GM18519 (cell line): ENCODE data around the gene HUNK.

Experiments used
- ATAC-seq: cut with Tn5 transposase; IDR thresholded peaks from one replicate; pipeline ENCODE4 v1.9.1; 2021; ENCODE audit warnings: mild to moderate bottlenecking, moderate library complexity; ENCODE audit not compliant: unreplicated experiment, low FRiP score

HUNK gene

GRCh38 chr21:31915566-31915965 lies 42.7 kb downstream of the HUNK start:
- ATAC-seq = no peak

- no peak for ATAC-seq
These were observed 44.3 kb downstream of the HUNK start for GRCh38 chr21:31917108-31917507.

GRCh38 chr21:31918250-31918775 lies 45.5 kb downstream of the HUNK start:
- ATAC-seq = no peak

- ATAC-seq = no peak
These were observed 47.5 kb downstream of the HUNK start for GRCh38 chr21:31920275-31920674.

- no peak for ATAC-seq
These were observed 48.3 kb downstream of the HUNK start for GRCh38 chr21:31921079-31921478.

GRCh38 chr21:31922881-31923280 lies 50.1 kb downstream of the HUNK start:
- ATAC-seq = no peak

GRCh38 chr21:31923756-31924155 lies 50.9 kb downstream of the HUNK start:
- ATAC-seq = no peak

- ATAC-seq = no peak
These were observed 51.7 kb downstream of the HUNK start for GRCh38 chr21:31924548-31924947.

- ATAC-seq = no peak
These were observed 53.7 kb downstream of the HUNK start for GRCh38 chr21:31926498-31926897.

- ATAC-seq = no peak
These were observed 55.0 kb downstream of the HUNK start for GRCh38 chr21:31927689-31928353.

GRCh38 chr21:31928656-31929055 lies 55.8 kb downstream of the HUNK start:
- ATAC-seq = no peak

- ATAC-seq = no peak
These were observed 56.7 kb downstream of the HUNK start for GRCh38 chr21:31929548-31929947.

GRCh38 chr21:31930001-31930400 lies 57.2 kb downstream of the HUNK start:
- ATAC-seq = no peak

GRCh38 chr21:31931644-31932469 lies 59.0 kb downstream of the HUNK start:
- no peak for ATAC-seq

- ATAC-seq = no peak
These were observed 59.6 kb downstream of the HUNK start for GRCh38 chr21:31932470-31932764.

- ATAC-seq = no peak
These were observed 64.5 kb downstream of the HUNK start for GRCh38 chr21:31937303-31937702.

GRCh38 chr21:31938330-31939301 lies 65.8 kb downstream of the HUNK start:
- ATAC-seq = no peak

GRCh38 chr21:31941694-31942093 lies 68.9 kb downstream of the HUNK start:
- ATAC-seq = no peak

- no peak for ATAC-seq
These were observed 70.7 kb downstream of the HUNK start for GRCh38 chr21:31943561-31943960.

- no peak for ATAC-seq
These were observed 72.3 kb downstream of the HUNK start for GRCh38 chr21:31945141-31945540.

GRCh38 chr21:31945546-31945945 lies 72.7 kb downstream of the HUNK start:
- ATAC-seq = no peak
